ENCODE results near the gene PCDHB8. TPM values are rescaled to one million over a fixed set of nuclear protein-coding genes. Genes with fewer than 3 reads are reported as not detected.
"Not testable (repeated sequence)": the region's sequence is repeated elsewhere in the genome, so short reads cannot be mapped to it uniquely, and the experiment has no call there.

The PCDHB8 gene
- polyA plus RNA-seq (2012; ENCODE audit: insufficient read depth, insufficient read length): not detected

DNA sequence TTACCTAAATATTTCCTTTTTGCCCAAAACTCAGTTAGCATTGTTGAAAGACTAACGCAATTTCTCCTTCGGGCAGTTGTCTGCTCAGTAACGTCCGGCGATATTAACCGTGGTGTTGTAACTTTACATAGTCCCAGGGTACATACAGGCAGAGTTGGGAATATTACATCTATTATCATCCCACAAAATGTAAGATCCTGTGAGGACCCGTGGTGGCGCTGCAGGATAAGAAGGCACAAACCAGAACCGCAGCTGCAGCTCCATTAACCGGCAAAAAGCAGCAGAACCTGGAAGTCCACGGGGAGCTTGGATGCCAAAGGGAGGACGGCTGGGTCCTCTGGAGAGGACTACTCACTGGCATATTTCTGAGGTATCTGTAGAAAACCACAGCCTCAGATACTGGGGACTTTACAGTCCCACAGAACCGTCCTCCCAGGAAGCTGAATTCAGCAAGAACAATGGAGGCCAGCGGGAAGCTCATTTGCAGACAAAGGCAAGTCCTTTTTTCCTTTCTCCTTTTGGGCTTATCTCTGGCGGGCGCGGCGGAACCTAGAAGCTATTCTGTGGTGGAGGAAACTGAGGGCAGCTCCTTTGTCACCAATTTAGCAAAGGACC is at the start of gene PCDHB8:
Gene PCDHB8 (plus strand): TSS at position 214 of the 615 bp plus-strand sequence. CDS start 245 bp downstream, at position 459.
- H3K4me3 ChIP-seq (ENCODE audit: low read length); DNase-seq (ENCODE audit: low read depth, low spot score): not testable (repeated sequence)

DNA sequence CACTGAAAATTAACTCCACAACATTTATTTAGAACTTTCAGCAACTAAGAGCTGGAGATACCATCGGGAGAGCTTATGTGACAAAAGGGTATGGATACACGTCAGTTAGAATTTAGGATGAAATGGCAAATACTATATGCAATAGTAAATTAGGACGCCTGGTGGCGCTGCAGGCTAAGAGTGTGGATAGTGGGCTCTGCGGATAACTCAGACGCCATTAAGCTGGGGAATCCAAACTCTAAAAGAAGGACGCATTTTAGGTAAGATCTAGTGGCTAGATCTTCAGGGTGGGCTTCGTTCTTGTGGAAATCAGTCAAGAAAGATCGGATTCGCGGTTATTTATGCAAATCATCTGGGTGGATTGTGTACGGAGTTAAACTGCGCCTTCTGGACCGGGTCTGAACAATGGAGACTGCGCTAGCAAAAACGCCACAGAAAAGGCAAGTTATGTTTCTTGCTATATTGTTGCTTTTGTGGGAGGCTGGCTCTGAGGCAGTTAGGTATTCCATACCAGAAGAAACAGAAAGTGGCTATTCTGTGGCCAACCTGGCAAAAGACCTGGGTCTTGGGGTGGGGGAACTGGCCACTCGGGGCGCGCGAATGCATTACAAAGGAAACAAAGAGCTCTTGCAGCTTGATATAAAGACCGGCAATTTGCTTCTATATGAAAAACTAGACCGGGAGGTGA is 42.4 kb upstream of the PCDHB8 start, which contains the start of gene PCDHB5:
Gene PCDHB5 (plus strand): TSS at position 177 of the 688 bp plus-strand sequence. CDS start 229 bp downstream, at position 406.
- no peak within 1 kb of the TSS for H3K4me3 ChIP-seq (ENCODE audit: low read length)
- DNase-seq (ENCODE audit: low read depth, low spot score): no peak

DNA sequence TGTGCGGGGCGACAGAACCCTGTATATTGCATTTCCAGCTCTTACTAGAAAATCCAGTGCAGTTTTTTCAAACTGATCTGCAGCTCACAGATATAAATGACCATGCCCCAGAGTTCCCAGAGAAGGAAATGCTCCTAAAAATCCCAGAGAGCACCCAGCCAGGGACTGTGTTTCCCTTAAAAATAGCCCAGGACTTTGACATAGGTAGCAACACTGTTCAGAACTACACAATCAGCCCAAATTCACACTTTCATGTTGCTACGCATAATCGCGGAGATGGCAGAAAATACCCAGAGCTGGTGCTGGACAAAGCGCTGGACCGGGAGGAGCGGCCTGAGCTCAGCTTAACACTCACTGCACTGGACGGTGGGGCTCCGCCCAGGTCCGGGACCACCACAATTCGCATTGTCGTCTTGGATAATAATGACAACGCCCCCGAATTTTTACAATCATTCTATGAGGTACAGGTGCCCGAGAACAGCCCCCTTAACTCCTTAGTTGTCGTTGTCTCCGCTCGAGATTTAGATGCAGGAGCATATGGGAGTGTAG is 41.8 kb upstream of the PCDHB8 start:
- DNase-seq (ENCODE audit: low read depth, low spot score): no peak
- no peak overlapping the region for H3K4me3 ChIP-seq (ENCODE audit: low read length)

DNA sequence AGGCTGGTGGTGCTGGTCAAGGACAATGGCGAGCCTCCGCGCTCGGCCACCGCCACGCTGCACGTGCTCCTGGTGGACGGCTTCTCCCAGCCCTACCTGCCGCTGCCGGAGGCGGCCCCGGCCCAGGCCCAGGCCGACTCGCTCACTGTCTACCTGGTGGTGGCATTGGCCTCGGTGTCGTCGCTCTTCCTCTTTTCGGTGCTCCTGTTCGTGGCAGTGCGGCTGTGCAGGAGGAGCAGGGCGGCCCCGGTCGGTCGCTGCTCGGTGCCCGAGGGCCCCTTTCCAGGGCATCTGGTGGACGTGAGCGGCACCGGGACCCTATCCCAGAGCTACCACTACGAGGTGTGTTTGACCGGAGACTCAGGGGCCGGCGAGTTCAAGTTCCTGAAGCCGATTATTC is 40.2 kb upstream of the PCDHB8 start:
- not testable (repeated sequence) for DNase-seq (ENCODE audit: low read depth, low spot score); H3K4me3 ChIP-seq (ENCODE audit: low read length)

DNA sequence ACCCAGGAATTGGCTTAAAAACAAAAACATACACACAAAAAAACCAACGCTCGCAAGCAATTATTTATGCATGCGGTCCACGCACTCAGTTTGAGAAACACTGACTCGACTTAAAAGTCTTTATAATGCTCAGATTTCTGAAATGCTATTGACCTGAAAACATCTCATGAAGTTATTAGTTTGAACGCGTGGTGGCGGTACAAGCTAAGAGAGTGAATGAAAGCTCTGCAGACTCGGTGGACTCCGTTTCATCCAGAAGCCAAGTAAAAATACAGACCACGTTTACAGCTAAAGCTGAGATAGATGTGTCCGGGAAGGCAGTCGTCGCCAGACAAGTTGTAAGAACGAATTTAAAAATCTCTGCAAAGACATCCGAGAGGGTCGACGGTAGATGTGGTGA is 27.8 kb upstream of the PCDHB8 start, which contains the start of gene PCDHB6:
Gene PCDHB6 (plus strand): TSS at position 246 of the 400 bp plus-strand sequence. CDS start 201 bp downstream, outside the sequence.
- H3K4me3 ChIP-seq (ENCODE audit: low read length): no peak within 1 kb of the TSS
- DNase-seq (ENCODE audit: low read depth, low spot score): no peak

DNA sequence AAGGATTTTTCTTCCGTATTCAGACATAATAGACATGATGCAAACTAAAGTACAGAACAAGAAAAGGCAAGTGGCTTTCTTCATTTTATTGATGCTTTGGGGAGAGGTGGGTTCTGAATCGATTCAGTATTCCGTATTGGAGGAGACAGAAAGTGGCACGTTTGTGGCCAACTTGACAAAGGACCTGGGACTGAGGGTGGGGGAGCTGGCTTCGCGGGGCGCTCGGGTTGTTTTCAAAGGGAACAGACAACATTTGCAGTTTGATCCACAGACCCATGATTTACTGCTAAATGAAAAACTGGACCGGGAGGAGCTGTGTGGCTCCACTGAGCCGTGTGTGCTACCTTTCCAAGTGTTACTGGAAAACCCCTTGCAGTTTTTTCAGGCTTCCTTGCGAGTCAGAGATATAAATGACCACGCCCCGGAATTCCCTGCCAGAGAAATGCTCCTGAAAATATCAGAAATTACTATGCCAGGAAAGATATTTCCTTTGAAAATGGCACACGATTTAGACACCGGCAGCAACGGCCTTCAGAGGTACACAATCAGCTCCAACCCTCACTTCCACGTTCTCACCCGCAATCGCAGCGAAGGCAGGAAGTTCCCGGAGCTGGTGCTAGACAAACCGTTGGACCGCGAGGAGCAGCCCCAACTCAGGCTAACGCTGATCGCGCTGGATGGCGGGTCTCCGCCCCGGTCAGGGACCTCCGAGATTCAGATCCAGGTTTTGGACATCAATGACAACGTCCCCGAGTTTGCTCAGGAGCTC is 27.2 kb upstream of the PCDHB8 start:
- no peak overlapping the region for H3K4me3 ChIP-seq (ENCODE audit: low read length)

DNA sequence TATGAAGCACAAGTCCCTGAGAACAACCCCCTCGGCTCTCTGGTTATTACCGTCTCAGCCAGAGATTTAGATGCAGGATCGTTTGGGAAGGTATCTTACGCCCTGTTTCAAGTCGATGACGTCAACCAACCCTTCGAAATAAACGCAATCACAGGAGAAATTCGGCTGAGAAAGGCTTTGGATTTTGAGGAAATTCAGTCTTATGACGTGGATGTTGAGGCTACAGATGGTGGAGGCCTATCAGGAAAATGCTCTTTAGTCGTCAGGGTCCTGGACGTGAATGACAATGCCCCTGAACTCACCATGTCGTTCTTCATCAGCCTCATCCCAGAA is 26.6 kb upstream of the PCDHB8 start:
- no peak overlapping the region for H3K4me3 ChIP-seq (ENCODE audit: low read length)
- DNase-seq (ENCODE audit: low read depth, low spot score): no peak

More for the DNA sequence above, 27.2 kb upstream of the PCDHB8 start:
- no peak for DNase-seq (ENCODE audit: low read depth, low spot score)

DNA sequence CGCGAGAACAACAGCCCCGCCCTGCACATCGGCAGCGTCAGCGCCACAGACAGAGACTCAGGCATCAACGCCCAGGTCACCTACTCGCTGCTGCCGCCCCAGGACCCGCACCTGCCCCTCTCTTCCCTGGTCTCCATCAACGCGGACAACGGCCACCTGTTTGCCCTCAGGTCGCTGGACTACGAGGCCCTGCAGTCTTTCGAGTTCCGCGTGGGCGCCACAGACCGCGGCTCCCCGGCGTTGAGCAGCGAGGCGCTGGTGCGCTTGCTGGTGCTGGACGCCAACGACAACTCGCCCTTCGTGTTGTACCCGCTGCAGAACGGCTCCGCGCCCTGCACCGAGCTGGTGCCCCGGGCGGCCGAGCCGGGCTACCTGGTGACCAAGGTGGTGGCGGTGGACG is 26.0 kb upstream of the PCDHB8 start:
- not testable (repeated sequence) for DNase-seq (ENCODE audit: low read depth, low spot score); H3K4me3 ChIP-seq (ENCODE audit: low read length)

DNA sequence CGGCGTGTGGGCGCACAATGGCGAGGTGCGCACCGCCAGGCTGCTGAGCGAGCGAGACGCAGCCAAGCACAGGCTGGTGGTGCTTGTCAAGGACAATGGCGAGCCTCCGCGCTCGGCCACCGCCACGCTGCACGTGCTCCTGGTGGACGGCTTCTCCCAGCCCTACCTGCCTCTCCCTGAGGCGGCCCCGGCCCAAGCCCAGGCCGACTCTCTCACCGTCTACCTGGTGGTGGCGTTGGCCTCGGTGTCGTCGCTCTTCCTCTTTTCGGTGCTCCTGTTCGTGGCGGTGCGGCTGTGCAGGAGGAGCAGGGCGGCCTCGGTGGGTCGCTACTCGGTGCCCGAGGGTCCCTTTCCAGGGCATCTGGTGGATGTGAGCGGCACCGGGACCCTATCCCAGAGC is 25.5 kb upstream of the PCDHB8 start:
- not testable (repeated sequence) for DNase-seq (ENCODE audit: low read depth, low spot score)

DNA sequence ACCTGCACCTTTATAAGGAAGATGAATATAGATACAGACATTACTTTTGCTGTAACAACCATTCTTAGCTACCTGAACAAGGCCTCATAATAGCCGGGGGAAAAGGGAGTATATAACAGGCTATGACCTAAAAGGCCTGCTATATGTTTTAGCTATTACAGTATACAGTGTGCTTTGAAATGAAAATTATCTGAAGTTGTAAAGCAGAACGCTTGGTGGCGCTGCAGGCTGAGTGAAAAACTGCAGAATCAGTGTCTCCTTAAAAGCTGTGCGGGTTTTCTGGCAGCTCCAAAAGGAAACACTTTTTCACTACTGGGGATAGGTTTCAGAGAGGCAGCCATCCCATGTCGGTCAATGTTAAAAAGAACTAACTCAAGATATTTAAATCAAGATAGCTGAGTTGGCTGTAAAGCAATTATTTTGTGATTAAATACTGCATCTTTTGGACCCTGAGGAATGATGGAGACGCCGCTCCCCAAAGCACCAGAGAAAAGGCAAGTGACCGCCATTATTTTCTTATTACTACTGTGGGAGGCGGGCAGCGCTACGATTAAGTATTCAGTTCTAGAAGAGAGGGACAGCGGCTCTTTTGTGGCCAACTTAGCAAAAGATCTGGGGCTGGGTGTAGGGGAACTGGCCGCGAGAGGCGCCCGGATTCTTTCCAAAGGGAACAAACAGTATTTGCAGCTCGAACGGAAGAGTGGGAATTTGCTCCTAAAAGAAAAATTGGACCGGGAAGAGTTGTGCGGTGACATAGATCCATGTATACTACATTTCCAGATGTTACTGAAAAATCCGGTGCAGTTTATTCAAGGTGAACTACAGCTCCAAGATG is 21.8 kb upstream of the PCDHB8 start:
- no peak for DNase-seq (ENCODE audit: low read depth, low spot score)

More for the DNA sequence above, 25.5 kb upstream of the PCDHB8 start:
- H3K4me3 ChIP-seq (ENCODE audit: low read length): not testable (repeated sequence)

DNA sequence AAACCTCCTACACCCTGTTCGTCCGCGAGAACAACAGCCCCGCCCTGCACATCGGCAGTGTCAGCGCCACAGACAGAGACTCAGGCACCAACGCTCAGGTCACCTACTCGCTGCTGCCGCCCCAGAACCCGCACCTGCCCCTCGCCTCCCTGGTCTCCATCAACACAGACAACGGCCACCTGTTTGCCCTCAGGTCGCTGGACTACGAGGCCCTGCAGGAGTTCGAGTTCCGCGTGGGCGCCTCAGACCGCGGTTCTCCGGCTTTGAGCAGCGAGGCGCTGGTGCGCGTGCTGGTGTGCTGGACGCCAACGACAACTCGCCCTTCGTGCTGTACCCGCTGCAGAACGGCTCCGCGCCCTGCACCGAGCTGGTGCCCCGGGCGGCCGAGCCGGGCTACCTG is 20.2 kb upstream of the PCDHB8 start:
- not testable (repeated sequence) for DNase-seq (ENCODE audit: low read depth, low spot score); H3K4me3 ChIP-seq (ENCODE audit: low read length)

More for the DNA sequence above, 21.8 kb upstream of the PCDHB8 start:
- H3K4me3 ChIP-seq (ENCODE audit: low read length): no peak overlapping the region

DNA sequence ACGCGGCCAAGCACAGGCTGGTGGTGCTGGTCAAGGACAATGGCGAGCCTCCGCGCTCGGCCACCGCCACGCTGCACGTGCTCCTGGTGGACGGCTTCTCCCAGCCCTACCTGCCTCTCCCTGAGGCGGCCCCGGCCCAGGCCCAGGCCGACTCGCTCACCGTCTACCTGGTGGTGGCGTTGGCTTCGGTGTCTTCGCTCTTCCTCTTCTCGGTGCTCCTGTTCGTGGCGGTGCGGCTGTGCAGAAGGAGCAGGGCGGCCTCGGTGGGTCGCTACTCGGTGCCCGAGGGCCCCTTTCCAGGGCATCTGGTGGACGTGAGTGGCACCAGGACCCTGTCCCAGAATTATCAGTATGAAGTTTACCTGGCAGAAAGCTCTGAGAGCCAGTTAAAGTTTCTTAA is 19.7 kb upstream of the PCDHB8 start:
- not testable (repeated sequence) for DNase-seq (ENCODE audit: low read depth, low spot score); H3K4me3 ChIP-seq (ENCODE audit: low read length)

DNA sequence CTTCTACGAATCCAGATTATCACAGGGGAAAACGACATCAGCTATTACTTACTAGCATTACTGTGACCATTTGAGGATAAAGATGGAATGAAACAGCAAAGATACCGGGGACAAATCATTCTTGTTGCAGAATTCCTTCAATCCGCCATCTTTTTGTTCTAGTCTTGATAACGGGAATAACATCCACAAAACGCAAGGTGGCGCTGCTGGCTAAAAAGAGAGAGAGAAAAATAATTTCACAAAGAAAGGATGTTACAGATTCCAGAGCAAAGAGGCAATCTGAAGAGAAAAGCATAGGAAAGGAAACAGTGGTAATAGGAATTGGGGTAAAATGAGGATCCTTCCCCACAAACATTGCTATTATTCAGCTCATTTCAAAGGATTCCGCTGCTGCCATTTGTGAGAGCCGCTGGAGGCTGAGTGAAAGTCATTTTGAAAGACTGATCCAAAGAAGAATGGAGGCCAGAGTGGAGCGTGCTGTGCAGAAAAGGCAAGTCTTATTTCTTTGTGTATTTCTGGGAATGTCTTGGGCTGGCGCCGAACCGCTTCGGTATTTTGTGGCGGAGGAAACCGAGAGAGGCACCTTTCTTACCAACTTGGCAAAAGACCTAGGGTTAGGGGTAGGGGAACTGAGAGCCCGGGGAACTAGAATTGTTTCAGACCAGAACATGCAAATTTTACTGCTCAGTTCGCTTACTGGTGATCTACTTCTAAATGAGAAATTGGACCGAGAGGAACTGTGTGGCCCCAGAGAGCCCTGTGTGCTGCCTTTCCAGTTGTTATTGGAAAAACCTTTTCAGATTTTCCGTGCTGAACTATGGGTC is 5.0 kb upstream of the PCDHB8 start, which contains the start of gene PCDHB7:
Gene PCDHB7 (plus strand): TSS at position 264 of the 824 bp plus-strand sequence. CDS start 192 bp downstream, at position 456.
- peak; percentile 29 for DNase-seq (ENCODE audit: low read depth, low spot score)
- no peak within 1 kb of the TSS for H3K4me3 ChIP-seq (ENCODE audit: low read length)

DNA sequence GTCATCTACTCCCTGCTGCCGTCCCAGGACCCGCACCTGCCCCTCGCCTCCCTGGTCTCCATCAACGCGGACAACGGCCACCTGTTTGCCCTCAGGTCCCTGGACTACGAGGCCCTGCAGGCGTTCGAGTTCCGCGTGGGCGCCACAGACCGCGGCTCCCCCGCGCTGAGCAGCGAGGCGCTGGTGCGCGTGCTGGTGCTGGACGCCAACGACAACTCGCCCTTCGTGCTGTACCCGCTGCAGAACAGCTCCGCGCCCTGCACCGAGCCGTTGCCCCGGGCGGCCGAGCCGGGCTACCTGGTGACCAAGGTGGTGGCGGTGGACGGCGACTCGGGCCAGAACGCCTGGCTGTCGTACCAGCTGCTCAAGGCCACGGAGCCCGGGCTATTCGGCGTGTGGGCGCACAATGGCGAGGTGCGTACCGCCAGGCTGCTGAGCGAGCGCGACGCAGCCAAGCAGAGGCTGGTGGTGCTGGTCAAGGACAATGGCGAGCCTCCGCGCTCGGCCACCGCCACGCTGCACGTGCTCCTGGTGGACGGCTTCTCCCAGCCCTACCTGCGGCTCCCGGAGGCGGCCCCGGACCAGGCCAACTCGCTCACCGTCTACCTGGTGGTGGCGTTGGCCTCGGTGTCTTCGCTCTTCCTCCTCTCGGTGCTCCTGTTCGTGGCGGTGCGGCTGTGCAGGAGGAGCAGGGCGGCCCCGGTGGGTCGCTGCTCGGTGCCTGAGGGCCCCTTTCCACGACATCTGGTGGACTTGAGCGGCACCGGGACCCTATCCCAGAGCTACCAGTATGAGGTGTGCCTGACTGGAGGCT is 3.1 kb upstream of the PCDHB8 start:
- not testable (repeated sequence) for DNase-seq (ENCODE audit: low read depth, low spot score); H3K4me3 ChIP-seq (ENCODE audit: low read length)

DNA sequence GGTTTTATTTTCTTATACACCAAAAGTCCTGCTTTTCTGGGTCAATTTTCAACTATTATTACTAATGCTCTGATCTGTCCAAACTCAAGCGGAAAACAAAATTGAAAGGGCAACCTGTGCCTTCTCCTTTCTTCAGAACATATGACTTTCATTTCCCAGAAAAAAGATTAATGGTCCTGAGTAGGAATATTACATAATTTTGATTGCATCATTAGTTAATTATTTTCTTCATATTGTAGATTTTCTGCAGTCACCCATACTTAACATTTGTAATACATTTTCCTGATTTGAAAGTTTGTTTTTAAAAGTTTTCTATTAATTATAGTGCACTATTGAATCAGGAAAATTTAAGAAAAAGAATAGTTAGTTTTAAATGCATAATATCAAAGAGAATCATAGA is 1.7 kb upstream of the PCDHB8 start:
- H3K4me3 ChIP-seq (ENCODE audit: low read length): no peak overlapping the region
- no peak for DNase-seq (ENCODE audit: low read depth, low spot score)

DNA sequence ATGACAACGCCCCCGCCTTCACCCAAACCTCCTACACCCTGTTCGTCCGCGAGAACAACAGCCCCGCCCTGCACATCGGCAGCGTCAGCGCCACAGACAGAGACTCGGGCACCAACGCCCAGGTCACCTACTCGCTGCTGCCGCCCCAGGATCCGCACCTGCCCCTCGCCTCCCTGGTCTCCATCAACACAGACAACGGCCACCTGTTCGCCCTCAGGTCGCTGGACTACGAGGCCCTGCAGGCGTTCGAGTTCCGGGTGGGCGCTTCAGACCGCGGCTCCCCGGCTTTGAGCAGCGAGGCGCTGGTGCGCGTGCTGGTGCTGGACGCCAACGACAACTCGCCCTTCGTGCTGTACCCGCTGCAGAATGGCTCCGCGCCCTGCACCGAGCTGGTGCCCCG is 1.8 kb downstream of the PCDHB8 start:
- DNase-seq (ENCODE audit: low read depth, low spot score); H3K4me3 ChIP-seq (ENCODE audit: low read length): not testable (repeated sequence)

DNA sequence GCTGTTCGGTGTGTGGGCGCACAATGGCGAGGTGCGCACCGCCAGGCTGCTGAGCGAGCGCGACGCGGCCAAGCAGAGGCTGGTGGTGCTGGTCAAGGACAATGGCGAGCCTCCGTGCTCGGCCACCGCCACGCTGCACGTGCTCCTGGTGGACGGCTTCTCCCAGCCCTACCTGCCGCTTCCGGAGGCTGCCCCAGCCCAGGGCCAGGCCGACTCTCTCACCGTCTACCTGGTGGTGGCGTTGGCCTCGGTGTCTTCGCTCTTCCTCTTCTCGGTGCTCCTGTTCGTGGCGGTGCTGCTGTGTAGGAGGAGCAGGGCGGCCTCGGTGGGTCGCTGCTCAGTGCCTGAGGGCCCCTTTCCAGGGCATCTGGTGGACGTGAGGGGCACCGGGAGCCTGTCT is 2.3 kb downstream of the PCDHB8 start:
- not testable (repeated sequence) for DNase-seq (ENCODE audit: low read depth, low spot score)

More for the DNA sequence above, 2.3 kb downstream of the PCDHB8 start:
- not testable (repeated sequence) for H3K4me3 ChIP-seq (ENCODE audit: low read length)
